ENCODE measurements around the gene TRIM49. TPM values are rescaled to one million over a fixed set of nuclear protein-coding genes. Genes with fewer than 3 reads are reported as not detected.
"Not testable (repeated sequence)": the region's sequence is repeated elsewhere in the genome, so short reads cannot be mapped to it uniquely, and the experiment has no call there.

The TRIM49 gene, protein sequence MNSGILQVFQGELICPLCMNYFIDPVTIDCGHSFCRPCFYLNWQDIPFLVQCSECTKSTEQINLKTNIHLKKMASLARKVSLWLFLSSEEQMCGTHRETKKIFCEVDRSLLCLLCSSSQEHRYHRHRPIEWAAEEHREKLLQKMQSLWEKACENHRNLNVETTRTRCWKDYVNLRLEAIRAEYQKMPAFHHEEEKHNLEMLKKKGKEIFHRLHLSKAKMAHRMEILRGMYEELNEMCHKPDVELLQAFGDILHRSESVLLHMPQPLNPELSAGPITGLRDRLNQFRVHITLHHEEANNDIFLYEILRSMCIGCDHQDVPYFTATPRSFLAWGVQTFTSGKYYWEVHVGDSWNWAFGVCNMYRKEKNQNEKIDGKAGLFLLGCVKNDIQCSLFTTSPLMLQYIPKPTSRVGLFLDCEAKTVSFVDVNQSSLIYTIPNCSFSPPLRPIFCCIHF
- total RNA-seq (not detected), total RNA-seq (0 reads per million in 2 donors)

DNA sequence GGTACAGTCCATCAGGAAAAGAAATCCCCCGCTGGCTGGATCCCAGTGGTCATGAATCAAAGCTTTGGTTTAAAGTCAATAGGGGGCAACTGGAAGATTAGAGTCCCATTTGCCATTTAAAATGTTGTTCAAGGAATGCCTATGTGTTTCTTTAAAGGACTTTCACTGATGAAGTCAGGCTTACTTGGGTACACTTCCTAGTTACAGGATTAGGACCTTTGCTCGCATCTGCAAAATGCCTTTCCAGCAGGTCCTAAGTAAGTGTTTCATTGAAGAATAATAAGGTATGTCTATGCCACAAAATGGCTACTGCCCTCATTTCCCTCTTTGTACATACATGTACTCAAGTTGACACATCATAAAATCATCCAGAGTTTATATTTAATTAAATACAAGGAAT is at the start of gene TRIM49:
TSS of gene TRIM49 (minus strand) at position 101 of the 400 bp plus-strand sequence. CDS start 4,106 bp downstream, outside the sequence.
- DNase-seq; H3K27ac Mint-ChIP-seq; H3K4me3 Mint-ChIP-seq; H3K36me3 Mint-ChIP-seq (ENCODE audit: low read depth); H3K27me3 Mint-ChIP-seq; H3K4me1 Mint-ChIP-seq; H3K9me3 ChIP-seq (ENCODE audit: control insufficient read depth, low read length, poor library complexity, severe bottlenecking); ATAC-seq: not testable (repeated sequence)

DNA sequence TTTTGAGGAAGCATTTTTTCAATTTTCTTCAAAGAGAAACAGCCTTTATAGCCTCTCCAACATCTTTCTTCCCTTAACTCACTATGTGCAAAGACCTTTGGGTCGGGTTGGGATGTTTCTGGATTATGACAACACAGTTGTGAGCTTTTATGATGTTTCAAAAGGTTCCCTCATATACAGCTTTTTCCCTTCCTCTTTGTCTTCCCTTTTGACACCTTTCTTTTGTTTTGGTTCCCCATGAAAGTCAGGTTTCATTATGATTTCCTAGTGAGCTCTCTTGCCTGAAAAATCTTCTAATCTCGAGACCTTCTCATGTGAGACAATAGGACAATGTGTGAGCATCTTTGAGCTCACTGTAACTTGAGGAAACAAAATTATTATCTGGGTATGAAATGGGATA is 18.3 kb upstream of the TRIM49 start:
- H3K27me3 Mint-ChIP-seq; H3K27ac Mint-ChIP-seq; ATAC-seq; H3K4me1 Mint-ChIP-seq; DNase-seq; H3K4me3 Mint-ChIP-seq; H3K9me3 ChIP-seq (ENCODE audit: control insufficient read depth, low read length, poor library complexity, severe bottlenecking); H3K36me3 Mint-ChIP-seq (ENCODE audit: low read depth): not testable (repeated sequence)

DNA sequence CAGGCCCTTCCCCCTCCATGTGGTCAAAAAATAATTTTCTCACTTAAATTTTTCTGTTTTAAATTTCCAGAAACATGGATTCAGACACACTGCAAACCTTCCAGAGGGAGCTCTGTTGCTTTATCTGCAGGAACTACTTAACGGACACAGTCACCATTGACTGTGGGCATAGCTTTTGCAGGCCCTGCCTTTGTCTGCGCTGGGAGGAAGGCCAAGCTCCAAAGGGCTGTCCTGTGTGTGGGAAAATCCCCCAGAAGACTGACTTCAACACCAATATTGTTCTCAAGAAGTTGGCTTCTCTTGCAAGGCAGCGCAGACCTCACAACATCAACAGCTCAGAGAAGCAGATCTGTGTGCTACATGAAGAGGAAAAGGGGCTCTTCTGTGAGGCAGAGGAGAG is 11.6 kb upstream of the TRIM49 start:
- not testable (repeated sequence) for H3K36me3 Mint-ChIP-seq (ENCODE audit: low read depth); DNase-seq; H3K4me3 Mint-ChIP-seq; H3K27me3 Mint-ChIP-seq; H3K4me1 Mint-ChIP-seq; H3K9me3 ChIP-seq (ENCODE audit: control insufficient read depth, low read length, poor library complexity, severe bottlenecking); ATAC-seq; H3K27ac Mint-ChIP-seq

DNA sequence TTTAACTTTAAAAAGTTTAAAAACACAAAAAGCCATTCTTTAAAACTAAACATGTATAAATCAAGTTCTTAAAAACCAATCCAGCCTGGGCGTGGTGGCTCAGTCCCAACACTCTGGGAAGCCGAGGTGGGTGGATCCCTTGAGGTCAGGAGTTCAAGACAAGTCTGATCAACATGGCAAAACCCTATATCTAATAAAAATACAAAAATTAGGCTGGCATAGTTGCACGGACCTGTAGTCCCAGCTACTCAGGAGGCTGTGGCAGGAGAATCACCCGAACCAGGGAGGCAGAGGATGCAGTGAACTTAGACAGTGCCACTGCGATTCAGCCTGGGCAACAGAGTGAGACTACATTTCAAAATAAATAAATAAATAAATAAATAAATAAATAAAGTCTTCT is 5.2 kb upstream of the TRIM49 start:
- ATAC-seq, H3K4me3 Mint-ChIP-seq: not testable (repeated sequence)

DNA sequence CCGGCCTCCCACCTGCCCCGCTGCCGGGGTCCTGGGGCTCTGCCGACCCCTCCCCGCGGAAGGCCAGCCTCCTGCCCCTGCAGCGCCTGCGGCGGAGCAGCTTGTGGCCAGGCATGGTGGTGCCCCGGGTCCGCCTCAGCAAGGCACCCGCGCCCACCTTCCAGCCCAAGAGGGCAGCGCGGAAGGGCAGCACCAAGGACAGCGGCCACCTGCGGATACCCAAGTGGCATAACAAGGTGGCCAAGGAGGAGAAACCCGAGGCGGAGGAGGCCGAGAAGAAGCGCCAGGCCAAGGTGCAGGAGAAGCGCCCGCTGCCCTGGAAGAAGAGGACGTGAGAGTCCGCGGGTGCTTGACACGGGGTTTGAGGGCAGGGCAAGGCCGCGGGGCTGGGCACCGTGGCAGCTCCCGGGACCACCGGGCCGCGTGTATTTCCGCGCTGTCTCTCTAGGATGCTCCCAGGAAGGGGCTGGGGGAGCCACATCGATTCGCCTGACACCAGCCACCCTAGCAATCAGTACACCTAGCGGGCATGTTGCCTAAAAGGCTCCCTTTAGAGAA is 20.8 kb downstream of the TRIM49 start:
- not testable (repeated sequence) for H3K9me3 ChIP-seq (ENCODE audit: control insufficient read depth, low read length, poor library complexity, severe bottlenecking); H3K4me1 Mint-ChIP-seq; H3K36me3 Mint-ChIP-seq (ENCODE audit: low read depth); H3K4me3 Mint-ChIP-seq; H3K27ac Mint-ChIP-seq; DNase-seq; H3K27me3 Mint-ChIP-seq; ATAC-seq

More for the DNA sequence above, 5.2 kb upstream of the TRIM49 start:
- not testable (repeated sequence) for DNase-seq; H3K36me3 Mint-ChIP-seq (ENCODE audit: low read depth); H3K9me3 ChIP-seq (ENCODE audit: control insufficient read depth, low read length, poor library complexity, severe bottlenecking); H3K27ac Mint-ChIP-seq; H3K4me1 Mint-ChIP-seq; H3K27me3 Mint-ChIP-seq

DNA sequence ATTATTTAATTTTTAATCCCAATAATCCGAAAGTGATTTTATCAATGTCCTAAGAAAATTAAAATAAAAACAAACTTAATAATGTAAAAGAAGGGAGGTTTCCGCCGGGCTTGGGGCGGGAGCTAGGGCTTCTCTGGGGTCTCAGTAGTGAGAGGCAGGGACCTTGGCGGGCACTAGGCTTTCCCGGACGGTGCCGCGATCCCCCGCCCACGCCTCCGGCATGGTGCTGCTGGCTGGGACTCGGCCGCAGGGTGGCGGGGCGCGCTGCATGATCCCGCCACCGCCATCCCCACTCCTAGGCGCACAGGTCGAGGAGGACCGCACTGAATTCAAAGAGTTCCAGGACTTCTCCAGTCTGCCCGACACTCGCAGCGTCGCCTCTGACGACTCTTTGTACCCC is 22.6 kb downstream of the TRIM49 start:
- H3K36me3 Mint-ChIP-seq (ENCODE audit: low read depth); ATAC-seq; DNase-seq; H3K4me3 Mint-ChIP-seq; H3K9me3 ChIP-seq (ENCODE audit: control insufficient read depth, low read length, poor library complexity, severe bottlenecking); H3K4me1 Mint-ChIP-seq; H3K27me3 Mint-ChIP-seq; H3K27ac Mint-ChIP-seq: not testable (repeated sequence)

DNA sequence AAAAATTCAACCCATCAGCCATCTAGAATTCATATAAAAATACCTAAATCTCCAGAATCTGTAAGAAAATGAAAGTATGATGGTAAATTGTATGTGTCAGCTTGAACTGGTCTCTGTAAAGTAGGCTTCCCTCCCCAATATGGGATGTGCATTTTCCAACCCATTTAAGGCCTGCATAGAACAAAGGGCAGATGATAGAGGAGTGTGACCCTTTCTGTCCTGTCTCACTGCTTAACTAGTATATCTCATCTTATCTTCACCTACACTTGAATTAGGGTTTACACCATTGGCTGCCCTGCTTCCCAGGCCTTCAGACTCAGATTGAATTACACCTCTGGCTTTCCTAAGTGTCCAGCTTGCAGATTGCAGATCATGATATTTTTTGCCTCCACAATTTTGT is 57.6 kb downstream of the TRIM49 start:
- not testable (repeated sequence) for H3K36me3 Mint-ChIP-seq (ENCODE audit: low read depth); H3K27ac Mint-ChIP-seq; H3K27me3 Mint-ChIP-seq

More for the DNA sequence above, 57.6 kb downstream of the TRIM49 start:
- DNase-seq; H3K4me1 Mint-ChIP-seq; ATAC-seq; H3K4me3 Mint-ChIP-seq; H3K9me3 ChIP-seq (ENCODE audit: control insufficient read depth, low read length, poor library complexity, severe bottlenecking): not testable (repeated sequence)

Other genes starting within 250 kb of the TRIM49 start
- gene TRIM77, start 98.3 kb downstream of the TRIM49 start, total RNA-seq = not detected
- not detected for gene TRIM64B, start 69.9 kb upstream of the TRIM49 start, total RNA-seq
- gene TRIM49D1, start 113.7 kb upstream of the TRIM49 start, total RNA-seq = not detected
- not detected for gene TRIM49D2, start 115.5 kb upstream of the TRIM49 start, total RNA-seq
- gene TRIM64, start 157.5 kb upstream of the TRIM49 start, total RNA-seq = not detected
- not detected for gene TRIM49C, start 222.5 kb upstream of the TRIM49 start, total RNA-seq